ENCODE data around the gene SIX1.

SIX1 gene

DNA sequence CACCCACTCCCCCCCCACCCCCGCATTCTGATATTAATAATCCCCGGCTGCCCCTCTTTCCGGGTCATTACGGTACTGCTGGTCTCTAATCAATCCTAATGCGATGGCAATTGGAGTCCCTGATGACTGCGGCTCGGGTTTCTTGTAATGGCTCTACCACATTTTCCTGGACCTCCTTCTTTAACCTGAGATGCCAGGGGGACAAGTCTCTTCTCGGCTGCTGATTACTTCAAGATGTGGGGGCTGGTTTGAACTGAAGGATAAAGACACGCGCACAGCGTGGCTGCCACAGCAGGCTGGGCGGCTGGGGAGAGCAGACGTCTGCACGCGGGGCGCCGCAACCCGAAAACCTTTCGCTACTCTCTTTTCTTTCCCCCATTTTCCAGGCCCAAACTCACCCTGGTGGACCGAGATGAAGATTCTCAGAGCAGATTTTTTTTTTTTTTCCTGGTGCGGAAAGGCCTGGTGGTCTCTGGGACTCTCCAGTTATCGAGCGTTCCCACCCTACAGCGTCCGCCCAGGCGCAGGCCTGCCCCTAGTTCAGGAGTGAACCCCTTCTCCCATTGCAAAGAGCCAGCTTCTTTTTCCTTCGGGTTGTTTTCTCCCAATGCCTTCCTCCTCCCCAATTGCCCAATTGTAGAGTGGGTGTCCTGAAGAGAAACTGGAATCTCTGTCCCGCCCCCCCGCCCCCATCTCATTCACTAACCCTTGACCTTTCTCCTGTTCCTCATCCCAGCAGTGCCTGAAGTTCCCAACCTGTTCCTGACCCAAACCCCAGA, 6.0 kb upstream of the SIX1 start:
- no peak for DNase-seq

DNA sequence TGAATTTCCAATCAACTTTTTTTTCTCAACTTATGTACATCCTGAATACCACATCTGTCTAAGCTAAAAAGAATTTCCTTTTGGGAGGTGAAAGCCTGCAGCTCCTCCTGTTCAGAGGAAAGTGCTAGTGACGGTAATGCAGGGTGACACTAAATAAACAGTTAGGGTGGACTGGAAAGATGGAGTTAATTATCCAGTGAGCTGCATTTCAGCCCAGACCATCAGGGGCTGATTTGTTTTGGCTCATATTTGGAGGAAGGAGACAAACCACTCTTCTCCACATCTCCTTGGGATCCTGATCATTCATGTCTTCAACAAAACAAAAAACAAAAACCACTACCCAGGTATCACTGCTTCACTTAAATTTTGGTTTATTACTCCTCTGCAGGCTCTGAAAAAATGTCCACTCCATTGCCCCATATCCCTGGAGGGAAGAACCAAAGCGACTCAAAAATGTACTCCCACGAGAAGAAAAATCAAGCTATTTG, 5.1 kb upstream of the SIX1 start:
- no peak for DNase-seq

- DNase-seq = no peak
Observed at GRCh38 chr14:60653701-60654161, 4.5 kb upstream of the SIX1 start.

DNA sequence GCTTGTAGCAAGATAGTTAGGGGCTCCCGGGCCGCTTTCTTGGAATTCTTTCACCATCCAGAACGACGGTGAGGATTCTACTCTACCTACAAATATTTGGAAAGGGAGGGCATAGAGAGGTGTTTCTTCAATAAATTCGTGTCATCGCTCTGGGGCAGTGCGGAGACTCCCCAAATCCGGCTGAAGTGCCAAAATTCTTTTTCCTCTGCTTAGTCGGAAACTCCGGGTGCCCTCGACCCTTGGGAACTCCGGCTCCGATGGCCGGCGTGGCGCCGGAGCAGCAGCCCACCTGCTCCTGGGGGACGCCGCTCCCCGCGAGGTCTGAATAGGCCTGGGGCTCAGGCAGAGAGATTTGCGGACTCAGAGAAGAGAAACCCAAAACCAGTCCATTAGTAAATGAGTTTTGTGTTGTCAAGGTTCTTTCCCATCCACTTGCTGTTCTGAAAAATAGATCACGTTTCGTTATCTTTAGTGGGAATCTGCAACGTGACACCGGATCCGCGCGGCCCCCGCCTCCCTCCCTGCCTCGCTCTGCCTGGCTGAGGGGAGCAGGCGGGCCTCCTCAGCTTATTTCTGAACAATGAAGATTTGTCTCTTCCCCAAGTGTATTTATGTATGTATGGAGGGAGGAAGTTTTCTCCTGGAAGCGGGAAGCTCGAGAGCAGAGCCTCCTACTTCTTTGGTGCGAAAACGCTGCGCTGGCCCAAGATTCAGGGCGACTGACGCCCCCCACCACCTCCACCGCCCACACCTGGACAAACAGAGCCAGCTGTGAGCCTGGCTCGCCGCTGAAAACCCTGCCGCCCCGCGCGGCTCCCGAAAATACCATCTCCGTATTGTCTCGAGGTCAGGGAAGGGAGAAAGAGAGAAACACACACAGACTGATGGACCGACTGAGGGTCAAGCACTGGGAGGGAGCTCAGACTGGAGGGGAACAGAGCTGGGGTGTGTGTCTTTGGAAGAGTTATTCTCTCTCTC, 3.7 kb upstream of the SIX1 start:
- DNase-seq = no peak

DNA sequence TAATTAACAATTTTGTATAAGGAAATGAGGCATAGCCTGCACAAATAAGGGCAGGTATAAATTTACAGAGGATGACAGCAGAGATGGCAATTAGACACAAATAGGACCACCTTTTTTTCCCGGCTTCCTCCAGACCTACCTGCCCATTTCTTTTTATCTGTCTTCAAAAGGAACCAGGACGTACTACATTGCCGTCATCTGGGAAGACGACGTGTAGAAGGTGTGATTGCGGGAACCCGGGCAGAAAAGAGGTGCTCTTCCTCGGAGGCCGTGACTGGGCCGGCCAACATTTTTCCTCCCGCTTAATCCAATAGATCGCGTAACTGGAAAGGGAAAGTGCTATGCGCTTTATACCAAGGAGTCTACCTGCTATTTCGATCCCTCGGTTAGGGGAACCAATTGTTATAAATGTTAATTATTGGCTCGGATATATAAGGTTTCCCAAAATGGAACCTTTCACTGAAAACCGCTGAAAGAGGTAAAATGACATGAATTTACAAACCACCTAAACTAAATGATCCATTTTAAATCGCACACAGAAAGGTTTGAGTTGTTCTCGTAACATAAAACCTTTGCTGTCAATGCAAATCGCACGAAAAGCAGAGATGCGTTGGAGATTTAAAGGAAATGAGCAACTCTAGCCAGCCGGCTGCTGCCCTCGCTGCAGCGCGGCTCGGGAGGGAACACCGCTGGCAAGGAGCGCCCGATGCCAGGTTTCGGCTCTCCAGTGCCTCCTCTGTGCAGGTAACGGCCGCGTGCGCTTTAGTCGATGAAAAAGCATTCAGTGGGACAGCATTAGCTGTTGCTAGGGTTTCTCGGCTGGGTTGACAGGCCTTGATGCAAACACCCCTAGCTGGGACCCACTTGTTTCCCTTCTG, 2.8 kb upstream of the SIX1 start:
- no peak for DNase-seq

DNA sequence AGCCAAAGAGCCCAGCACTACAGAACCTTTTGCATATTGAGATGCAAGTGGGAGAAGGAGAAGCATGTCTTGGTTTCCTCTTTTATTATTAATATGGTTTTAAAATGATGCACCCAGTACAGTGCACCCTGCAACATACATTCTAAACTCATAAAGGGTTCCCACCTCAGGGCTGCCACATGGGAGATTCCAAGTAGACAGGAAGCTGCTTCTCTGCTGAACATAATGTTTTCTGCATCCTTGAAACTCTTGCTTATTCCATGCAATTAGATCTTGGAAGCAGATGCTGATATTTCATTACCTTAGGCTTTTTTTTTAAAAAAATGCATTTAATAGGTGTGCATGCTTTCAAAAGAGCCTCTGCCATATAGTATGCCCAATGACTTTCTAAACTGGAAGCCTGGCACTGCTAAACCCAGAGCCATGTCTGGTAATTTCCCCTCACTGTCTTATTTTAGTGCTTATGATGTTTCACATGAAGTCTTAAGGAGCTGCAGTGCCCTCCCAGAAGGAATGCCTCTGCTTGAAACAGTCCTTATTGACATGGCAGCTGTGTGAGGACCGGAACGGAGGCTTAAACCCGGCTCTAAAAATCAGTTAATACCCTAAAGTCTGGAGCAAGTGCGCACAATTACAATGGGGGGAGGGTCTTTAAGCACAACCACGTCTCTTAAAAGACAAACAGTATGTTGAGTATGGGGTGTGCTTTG, 2.0 kb upstream of the SIX1 start:
- no peak for DNase-seq

DNA sequence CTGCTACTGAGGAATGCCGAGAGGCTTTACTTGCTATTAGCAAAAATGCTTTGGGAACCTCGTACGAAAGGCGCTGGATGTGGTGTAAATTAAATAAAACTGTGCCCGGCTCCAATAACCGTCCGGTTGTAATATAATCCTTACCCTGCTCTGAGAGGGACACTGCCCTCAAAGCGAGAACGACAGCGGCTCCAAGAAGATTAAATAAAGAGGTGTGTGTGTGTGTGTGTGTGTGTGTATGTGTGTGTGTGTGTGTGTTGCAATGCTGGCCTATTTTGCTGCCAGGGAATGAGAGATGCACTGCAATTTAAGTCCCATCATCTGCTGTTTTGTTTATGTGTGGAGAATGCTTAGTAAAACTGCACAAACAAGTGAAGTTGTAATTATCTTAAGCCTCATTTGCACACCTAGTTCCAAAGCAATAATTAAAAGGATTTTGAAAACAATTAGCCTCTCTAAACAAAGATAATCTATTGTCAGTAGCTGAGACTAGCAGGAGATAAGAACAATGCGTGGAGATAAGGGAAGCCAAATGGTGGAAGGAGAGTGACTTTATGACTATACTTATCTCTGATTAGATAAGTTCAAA, 1.2 kb upstream of the SIX1 start:
- DNase-seq = no peak

DNA sequence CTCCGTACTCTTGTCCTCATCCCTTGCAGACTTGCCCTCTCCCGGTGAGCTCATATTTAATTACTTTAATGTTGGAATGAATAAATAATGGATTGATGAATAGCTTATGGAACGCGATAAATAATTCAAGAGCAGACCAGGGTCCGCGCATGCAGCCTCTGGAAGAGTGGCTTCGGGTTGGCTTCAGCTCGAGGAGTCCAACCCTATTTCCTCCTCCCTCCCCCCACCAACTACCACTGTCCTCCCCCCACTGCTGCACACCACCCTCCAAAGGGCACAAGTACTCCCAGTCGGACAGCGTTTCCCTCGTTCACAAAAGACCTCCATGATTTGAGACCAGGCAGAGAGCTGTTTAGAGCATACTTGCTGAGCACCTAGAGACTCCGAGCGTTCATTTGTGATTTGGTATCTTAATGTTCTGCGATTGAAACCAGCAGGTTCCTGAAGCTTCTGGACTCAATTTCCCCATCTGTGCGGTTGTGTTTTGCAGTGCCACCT, 647 bp upstream of the SIX1 start:
- no peak for DNase-seq

DNA sequence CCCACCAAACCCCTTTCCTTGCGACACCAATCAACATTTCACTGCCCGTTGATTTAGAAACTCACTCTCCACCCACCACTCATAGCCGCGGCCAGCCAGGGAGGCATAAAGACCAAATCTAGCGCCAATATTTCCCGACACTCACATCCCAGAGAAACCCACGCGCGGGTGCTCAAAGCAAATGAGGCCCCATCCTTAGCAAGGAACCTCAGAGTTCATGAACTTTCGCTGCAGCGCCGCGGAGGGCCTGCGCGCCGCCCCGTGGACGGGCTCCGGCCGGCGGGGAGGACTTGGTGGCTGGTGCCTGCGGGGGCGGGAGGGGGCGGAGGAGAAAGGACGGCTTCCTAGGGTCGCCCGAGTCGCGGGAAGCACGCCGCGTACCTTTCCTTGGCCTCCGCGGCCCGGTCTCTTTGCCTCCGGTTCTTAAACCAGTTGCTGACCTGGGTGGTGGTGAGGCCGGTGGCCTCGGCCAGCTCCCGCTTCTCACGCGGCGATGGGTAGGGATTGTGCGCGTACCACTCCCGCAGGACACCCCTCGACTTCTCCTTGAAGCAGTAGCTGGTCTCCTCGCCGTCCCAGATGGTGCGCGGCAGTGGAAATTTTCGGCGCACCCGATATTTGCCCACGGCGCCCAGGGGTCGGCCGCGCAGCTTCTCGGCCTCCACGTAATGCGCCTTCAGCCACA, 886 bp downstream of the SIX1 start:
- no peak for DNase-seq

DNA sequence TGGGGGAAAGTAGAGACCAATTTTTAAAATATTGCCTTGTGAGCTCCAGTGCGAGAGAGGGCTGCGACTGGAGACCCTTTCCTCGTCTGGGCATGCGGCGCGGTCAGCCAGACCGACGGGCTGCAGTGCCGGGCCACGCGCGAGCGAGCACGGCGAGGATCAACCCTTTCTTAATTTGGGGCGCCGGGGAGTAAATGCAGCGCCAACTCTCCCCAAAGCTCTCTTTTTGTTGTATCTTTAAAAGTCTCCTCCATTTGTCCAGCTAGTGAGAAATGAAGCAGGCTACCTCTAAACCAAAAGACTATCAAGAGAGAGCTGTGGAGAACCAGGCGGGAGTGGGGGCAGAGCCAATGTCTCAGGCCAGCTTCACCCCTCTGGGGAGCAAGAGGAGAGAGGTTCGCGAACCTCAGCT, 1.4 kb downstream of the SIX1 start:
- no peak for DNase-seq

DNA sequence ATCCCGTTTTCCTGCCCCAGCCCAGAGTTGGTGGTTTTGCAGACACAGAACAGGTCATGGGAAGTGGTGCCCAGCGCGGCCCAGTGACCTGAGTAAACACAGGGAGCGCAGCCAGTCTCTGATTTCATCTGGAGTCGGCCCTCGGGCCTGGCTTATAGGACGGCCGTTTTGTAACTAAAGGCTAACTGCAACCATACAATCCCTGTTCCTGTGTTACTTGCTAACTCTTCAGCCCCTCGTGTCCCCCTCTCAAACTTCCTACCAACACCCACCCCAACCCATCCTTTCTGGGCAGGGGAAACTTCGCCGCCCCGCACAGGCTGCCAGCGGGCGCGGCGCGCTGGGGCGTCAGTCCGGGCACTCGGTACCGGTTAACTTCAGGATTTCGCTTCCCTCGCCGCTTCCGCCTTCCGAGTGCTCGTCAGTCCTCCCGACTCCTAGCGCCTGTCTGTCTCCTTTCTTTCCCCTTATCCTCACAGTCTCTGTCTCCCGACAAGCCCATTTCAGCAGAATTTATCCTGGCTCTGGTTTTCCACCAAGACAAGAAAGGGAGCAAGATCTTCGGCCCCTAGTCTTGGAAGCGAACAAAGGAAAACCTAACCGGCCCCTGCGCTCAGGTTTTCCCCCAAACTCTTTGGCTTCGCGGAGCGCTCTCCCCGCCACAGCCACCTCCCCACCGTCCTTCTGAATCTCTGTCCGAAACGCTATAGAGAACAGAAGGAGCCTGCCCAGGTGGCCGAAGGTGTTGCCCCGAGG, 2.0 kb downstream of the SIX1 start:
- no peak for DNase-seq

GRCh38 chr14:60646226-60646818, 3.0 kb downstream of the SIX1 start:
- DNase-seq = no peak

GRCh38 chr14:60645126-60645741, 4.0 kb downstream of the SIX1 start:
- no peak for DNase-seq

DNA sequence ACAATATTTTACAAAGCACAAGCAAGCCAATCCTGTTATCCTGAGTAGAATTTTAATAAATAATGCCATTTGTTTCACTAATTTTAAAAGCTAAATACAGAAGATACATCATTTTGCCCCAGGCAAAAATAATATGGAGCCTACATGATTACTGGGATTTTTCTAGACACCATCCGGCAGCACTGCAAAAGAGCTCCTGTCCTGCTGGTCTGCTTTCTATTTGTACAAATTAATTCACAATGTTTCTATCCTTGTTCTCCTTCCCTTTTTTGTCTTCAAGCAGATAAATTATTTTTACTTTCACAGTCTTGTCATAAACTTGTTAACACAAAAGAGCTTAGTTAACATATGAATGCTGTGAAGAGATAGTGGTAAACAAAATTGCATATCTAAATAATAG, 4.6 kb downstream of the SIX1 start:
- no peak for DNase-seq

DNA sequence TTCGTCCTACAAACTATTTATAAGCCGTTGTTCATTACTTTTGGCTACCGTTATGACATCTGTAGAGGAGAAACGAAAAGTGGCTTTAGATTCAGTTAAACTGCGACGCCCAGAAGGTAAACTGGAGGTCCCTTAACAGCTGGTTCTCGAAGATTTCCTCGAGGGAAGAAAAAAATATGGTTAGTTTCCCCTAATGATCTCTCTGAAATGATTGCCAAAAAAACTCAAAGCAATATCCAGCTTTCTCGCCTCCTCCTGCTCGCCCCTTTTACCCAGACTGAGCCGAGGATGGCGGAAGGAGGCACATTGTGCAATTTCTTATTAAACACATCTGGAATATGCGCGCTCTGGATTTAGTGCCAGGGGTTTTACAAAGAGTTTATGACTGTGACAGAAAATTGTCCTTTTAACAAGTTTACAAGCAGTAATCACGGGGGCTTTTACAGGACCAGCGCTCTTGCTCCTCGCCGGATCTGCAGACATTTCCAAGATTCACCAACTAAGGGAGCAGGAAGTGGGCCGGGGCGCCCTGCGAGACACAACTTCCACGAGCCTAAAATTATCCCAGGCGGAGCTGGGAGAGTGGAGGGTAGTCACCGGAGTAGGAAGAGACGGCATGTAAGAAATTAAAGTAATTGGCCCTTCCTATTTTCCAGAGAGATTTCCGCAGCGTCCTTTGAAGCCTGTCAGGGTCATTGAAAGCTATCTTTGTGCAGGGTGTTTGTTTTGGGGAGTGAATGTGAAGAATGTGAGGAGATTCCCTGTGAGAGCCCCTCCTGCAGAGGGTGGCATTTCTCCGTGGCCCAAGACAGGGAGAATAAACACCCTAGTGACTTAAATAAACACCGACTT, 5.6 kb downstream of the SIX1 start:
- no peak for DNase-seq

- no peak for DNase-seq
Observed at GRCh38 chr14:60643141-60643462, 6.2 kb downstream of the SIX1 start.

- DNase-seq = no peak
Observed at GRCh38 chr14:60642270-60643140, 6.8 kb downstream of the SIX1 start.

All from activated CD8-positive, alpha-beta memory T cell treated with anti-CD3 and anti-CD28 coated beads, Interleukin-2, amount 50 U/mL, for 4 hours (primary cell).